CD4-positive, alpha-beta memory T cell (primary cell): ENCODE results near the gene CMTM5. TPM values are rescaled to one million over a fixed set of nuclear protein-coding genes. Genes with fewer than 3 reads are reported as not detected.

ENCODE experiments used
- CTCF ChIA-PET: fragments of 350-600 bp; sonication (Branson Sonifier 250); formaldehyde crosslinking; loops from one replicate; lab custom pipeline; 2021; ENCODE audit warnings: inconsistent platforms; ENCODE audit not compliant: partially characterized antibody; lab: Charles Lee
- POLR2A ChIA-PET: fragments of 350-600 bp; sonication (Branson Sonifier 250); formaldehyde crosslinking; loops from one replicate; lab custom pipeline; 2021; ENCODE audit not compliant: partially characterized antibody; lab: Charles Lee
- DNase-seq, 5 donors: peaks; one replicate each; pipeline versions ENCODE4 v3.0.0 to v3.0.0-alpha.2; 2020 to 2022; ENCODE audit warnings: mixed read lengths in 1 of 5
- H3K27ac ChIP-seq: one replicate; pipeline ENCODE4 v1.7.0; 2013; ENCODE audit warnings: low read depth, low read length
- H3K27me3 ChIP-seq: 2 replicates; pipeline ENCODE4 v1.7.0; 2013; ENCODE audit warnings: mild to moderate bottlenecking, low read length, moderate library complexity; ENCODE audit not compliant: insufficient read depth
- H3K36me3 ChIP-seq: 2 replicates; pipeline ENCODE4 v1.7.0; 2013; ENCODE audit warnings: mild to moderate bottlenecking, low read length, moderate library complexity; ENCODE audit not compliant: insufficient read depth
- H3K4me1 ChIP-seq: 2 replicates; pipeline ENCODE4 v1.7.0; 2013; ENCODE audit warnings: mild to moderate bottlenecking, low read length, moderate library complexity; ENCODE audit not compliant: insufficient read depth
- H3K4me3 ChIP-seq, 2 donors: one replicate each; pipeline ENCODE4 v1.7.0; 2013; ENCODE audit warnings: low read length in 2 of 2, mild to moderate bottlenecking in 1 of 2
- H3K9me3 ChIP-seq, 2 donors: one replicate each; pipeline ENCODE4 v1.7.0; 2013; ENCODE audit warnings: low read length in 2 of 2, control low read depth in 1 of 2; ENCODE audit not compliant: control insufficient read depth in 1 of 2
- H3K27ac Mint-ChIP-seq, 7 donors: one replicate each; pipeline ENCODE4 v1.8.0; 2020 to 2021; ENCODE audit warnings: mixed read lengths in 7 of 7, mild to moderate bottlenecking in 6 of 7, inconsistent platforms in 3 of 7, moderate library complexity in 3 of 7
- H3K27me3 Mint-ChIP-seq, 2 donors: one replicate each; pipeline ENCODE4 v1.8.0; 2020 to 2021; ENCODE audit warnings: mixed read lengths in 2 of 2
- H3K36me3 Mint-ChIP-seq, 2 donors: one replicate each; pipeline ENCODE4 v1.8.0; 2020 to 2021; ENCODE audit warnings: mixed read lengths in 2 of 2, inconsistent platforms in 1 of 2, mild to moderate bottlenecking in 1 of 2
- H3K4me1 Mint-ChIP-seq, 4 donors: one replicate each; pipeline ENCODE4 v1.8.0; 2020 to 2021; ENCODE audit warnings: mixed read lengths in 4 of 4, mild to moderate bottlenecking in 1 of 4
- H3K4me3 Mint-ChIP-seq, 8 donors: one replicate each; pipeline ENCODE4 v1.8.0; 2020 to 2021; ENCODE audit warnings: mixed read lengths in 8 of 8, mild to moderate bottlenecking in 7 of 8, moderate library complexity in 6 of 8, inconsistent platforms in 3 of 8
- H3K9me3 Mint-ChIP-seq, 8 donors: one replicate each; pipeline ENCODE4 v1.8.0; 2020 to 2021; ENCODE audit warnings: mixed read lengths in 8 of 8, mild to moderate bottlenecking in 5 of 8, inconsistent platforms in 3 of 8, moderate library complexity in 1 of 8
- intact Hi-C: fragments of 100-400 bp; cut with micrococcal nuclease; formaldehyde crosslinking; loops from one replicate; pipeline ENCODE4 v1.15.1; 2023
- polyA plus RNA-seq, 2 donors: library from polyadenylated mRNA; unstranded; fragments of 300-500 nt; fragmentation: Illumina TruSeq; gene quantifications; one replicate each; pipeline ENCODE4 v1.2.3, GENCODE V29; 2021
- total RNA-seq, 2 experiments: library from RNA; stranded (reverse); gene quantifications; one replicate each; pipeline ENCODE4 v1.2.3, GENCODE V29; 2021

Gene CMTM5
- total and polyA plus RNA-seq, 4 experiments from 2014 or later = not detected

DNA sequence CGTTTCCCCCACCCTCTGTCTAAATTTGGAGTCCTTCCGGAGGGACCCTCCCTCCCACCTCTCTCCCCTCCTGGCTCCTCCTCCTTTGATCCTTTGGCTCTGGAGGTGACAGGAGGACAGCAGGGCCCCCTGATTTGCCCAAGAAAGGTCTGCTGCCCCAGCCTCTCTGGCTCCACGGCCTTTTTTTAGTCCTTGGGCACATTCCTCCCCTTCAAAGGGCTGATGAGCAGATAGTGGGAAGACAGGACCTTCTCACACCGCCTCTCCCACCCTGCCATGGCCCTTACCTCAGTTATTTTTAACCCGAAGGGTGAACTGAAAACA lies 31.4 kb downstream of the CMTM5 start:
- H3K27ac ChIP-seq = no peak overlapping the region
- no peaks in the 10 kb centered on the region for H3K27me3 ChIP-seq
- no peak for DNase-seq
- Mint-ChIP-seq H3K36me3 (no peaks in the 10 kb centered on the region), H3K4me3 (no peak overlapping the region), H3K4me1 (no peaks in the 10 kb centered on the region), H3K9me3 (peaks cover 0 to 3% (median 0%) of the 10 kb centered on the region in 8 donors), H3K27ac (no peak overlapping the region), H3K27me3 (peaks cover 6 to 23% of the 10 kb centered on the region in 2 donors)
- POLR2A ChIA-PET = no interaction called here
- H3K4me1 ChIP-seq = no peaks in the 10 kb centered on the region
- H3K36me3 ChIP-seq = no peaks in the 10 kb centered on the region
- no peak overlapping the region for H3K4me3 ChIP-seq
- intact Hi-C loops = no loop called here
- CTCF ChIA-PET = no interaction called here
- H3K9me3 ChIP-seq = no peaks in the 10 kb centered on the region

DNA sequence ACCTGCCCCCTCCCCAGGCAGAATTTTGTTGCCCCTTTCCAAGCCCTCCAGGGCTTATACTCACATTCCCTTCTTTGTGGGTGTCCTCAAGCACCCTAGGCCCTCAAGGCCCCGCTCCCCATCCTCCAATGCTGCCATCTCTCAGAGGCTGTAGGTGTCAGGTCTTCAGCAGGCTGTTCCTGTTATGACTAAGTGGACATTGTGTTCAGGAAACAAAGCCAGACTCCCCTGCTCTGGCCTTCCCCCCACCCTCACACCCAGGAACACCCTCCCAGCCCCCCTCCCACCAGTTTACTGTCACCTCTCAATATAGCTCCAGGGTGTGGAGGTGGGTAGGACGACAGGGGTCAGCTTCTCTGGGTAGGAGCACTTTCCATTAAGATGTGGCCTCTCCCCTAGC lies 32.6 kb downstream of the CMTM5 start:
- Mint-ChIP-seq H3K27ac (no peak overlapping the region), H3K36me3 (no peaks in the 10 kb centered on the region), H3K9me3 (peaks cover 0 to 3% (median 0%) of the 10 kb centered on the region in 8 donors), H3K27me3 (peaks cover 6 to 19% of the 10 kb centered on the region in 2 donors), H3K4me1 (no peaks in the 10 kb centered on the region), H3K4me3 (no peak overlapping the region)
- Histone ChIP-seq H3K36me3 (no peaks in the 10 kb centered on the region), H3K4me3 (no peak overlapping the region), H3K9me3 (no peaks in the 10 kb centered on the region), H3K4me1 (no peaks in the 10 kb centered on the region), H3K27ac (no peak overlapping the region), H3K27me3 (no peaks in the 10 kb centered on the region)
- POLR2A ChIA-PET = no interaction called here
- no peak for DNase-seq
- intact Hi-C loops = no loop called here
- CTCF ChIA-PET = interaction anchor here (0.5 to 1.4 kb wide), 2 partner anchors 29 to 1522 kb away, joined by 3 to 4 read pairs; no protein-coding TSS in a partner anchor

DNA sequence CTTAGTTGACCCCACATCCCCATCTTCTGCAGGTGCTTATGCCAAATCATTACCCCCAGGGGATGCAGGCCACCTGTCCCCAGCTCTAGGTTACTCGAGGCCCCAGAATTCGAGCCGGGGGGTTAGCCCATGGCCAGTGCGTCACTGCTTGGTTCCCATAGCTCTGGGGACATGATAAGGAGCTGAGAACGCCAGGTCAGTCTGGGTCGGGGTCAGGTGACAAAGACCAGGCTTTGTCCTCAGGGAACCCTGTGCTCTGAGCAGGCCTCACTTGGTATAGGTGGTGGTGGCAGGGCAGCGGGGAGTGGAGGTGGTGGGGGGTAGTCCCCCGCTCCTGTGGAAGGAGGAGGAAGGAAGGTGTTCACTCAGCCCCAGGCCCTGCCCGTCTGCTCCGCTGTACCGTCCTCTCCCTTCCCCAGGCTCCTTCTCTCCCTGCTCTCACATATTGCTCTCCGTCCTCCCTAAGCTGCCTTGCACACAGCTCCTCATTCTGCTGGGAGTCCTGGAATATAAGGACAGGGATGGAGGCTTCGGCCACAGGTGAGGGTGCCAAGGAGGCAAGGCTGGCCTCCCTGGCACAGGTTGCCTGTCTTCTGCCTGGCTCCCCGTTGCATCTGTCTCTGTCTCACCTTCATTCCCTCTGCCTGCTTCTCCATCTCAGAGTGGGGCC lies 33.3 kb downstream of the CMTM5 start:
- ChIA-PET POLR2A (no interaction called here), CTCF (interaction anchor here (0.5 to 1.4 kb wide), 2 partner anchors 30 to 1522 kb away, joined by 3 to 4 read pairs; no protein-coding TSS in a partner anchor)
- H3K4me1 Mint-ChIP-seq = no peaks in the 10 kb centered on the region
- no peaks in the 10 kb centered on the region for H3K36me3 ChIP-seq
- H3K36me3 Mint-ChIP-seq = no peaks in the 10 kb centered on the region
- H3K4me3 ChIP-seq = no peak overlapping the region
- H3K9me3 Mint-ChIP-seq = peaks cover 0 to 3% (median 0%) of the 10 kb centered on the region in 8 donors
- no peaks in the 10 kb centered on the region for H3K9me3 ChIP-seq
- H3K4me1 ChIP-seq = no peaks in the 10 kb centered on the region
- DNase-seq = no peak
- H3K27me3 Mint-ChIP-seq = peaks cover 6 to 16% of the 10 kb centered on the region in 2 donors
- H3K27ac Mint-ChIP-seq = no peak overlapping the region
- intact Hi-C loops = no loop called here
- no peak overlapping the region for H3K4me3 Mint-ChIP-seq
- H3K27me3 ChIP-seq = no peaks in the 10 kb centered on the region
- H3K27ac ChIP-seq = no peak overlapping the region

DNA sequence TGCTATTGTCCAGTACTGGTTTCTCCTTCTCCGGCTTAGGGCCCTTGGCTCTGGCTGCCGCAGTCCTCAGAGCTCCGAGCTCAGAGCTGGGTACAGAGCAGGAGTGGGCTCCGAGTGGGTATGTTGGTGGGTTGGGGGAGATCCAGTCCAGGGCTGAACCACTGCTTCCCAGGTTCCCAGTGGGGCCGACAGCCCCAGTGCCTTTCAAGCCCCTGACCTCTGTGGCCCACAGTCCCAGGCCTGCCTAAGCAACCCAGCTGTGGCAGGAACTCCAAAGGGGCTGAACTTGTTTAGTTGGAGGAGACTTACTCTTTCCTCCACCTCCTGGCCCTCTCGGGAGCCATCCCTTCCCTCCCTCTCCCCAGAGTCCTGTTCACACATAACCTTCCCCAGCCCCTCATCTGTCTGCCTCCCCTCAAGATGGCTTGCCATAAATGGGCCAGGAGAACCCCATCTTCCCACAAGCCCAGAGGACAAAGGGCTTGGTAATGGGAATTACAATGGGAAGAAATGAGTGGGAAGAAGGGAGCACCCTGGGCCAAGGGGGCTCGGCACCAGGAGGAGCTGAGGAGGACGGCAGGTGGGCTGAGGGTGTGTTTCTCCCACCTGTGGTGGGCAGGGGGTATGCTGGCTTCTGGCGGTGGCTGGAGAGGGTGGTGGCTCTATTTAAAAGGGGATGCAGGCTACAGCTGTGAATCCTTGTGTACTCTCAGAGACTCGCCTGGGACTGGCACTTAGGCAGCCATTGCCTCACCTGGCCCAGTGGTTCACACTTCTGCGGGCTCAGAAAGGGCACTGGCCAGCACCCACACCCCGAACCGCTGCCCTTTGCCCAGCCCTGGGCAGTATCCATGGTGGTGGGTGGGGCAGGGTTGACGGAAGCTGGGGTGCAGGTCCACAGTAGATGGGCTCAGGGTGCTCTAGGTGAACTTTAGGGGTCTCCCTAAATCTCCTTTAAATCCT lies 35.0 kb downstream of the CMTM5 start:
- no peaks in the 10 kb centered on the region for H3K36me3 Mint-ChIP-seq
- H3K27me3 Mint-ChIP-seq = peaks cover 6 to 18% of the 10 kb centered on the region in 2 donors
- H3K4me1 ChIP-seq = no peaks in the 10 kb centered on the region
- CTCF ChIA-PET = no interaction called here
- POLR2A ChIA-PET = no interaction called here
- no peaks in the 10 kb centered on the region for H3K36me3 ChIP-seq
- no peak overlapping the region for H3K4me3 Mint-ChIP-seq
- no peak overlapping the region for H3K27ac Mint-ChIP-seq
- no peaks in the 10 kb centered on the region for H3K27me3 ChIP-seq
- intact Hi-C loops = no loop called here
- DNase-seq = no peak
- no peaks in the 10 kb centered on the region for H3K4me1 Mint-ChIP-seq
- no peak overlapping the region for H3K4me3 ChIP-seq
- H3K27ac ChIP-seq = no peak overlapping the region
- no peaks in the 10 kb centered on the region for H3K9me3 ChIP-seq
- H3K9me3 Mint-ChIP-seq = peaks cover 0 to 3% (median 0%) of the 10 kb centered on the region in 8 donors

GRCh38 chr14:23413681-23414080 lies 36.8 kb downstream of the CMTM5 start:
- no peak overlapping the region for H3K4me3 Mint-ChIP-seq
- intact Hi-C loops = no loop called here
- H3K4me3 ChIP-seq = no peak overlapping the region
- no peaks in the 10 kb centered on the region for H3K27me3 ChIP-seq
- CTCF ChIA-PET = no interaction called here
- H3K9me3 Mint-ChIP-seq = peaks cover 0 to 2% (median 0%) of the 10 kb centered on the region in 8 donors
- no peaks in the 10 kb centered on the region for H3K4me1 ChIP-seq
- no peaks in the 10 kb centered on the region for H3K36me3 Mint-ChIP-seq
- POLR2A ChIA-PET = no interaction called here
- peak overlapping the region in 1 of 7 donors; percentile 30 for H3K27ac Mint-ChIP-seq
- no peak for DNase-seq
- H3K27ac ChIP-seq = no peak overlapping the region
- no peaks in the 10 kb centered on the region for H3K9me3 ChIP-seq
- H3K27me3 Mint-ChIP-seq = peaks cover 2 to 14% of the 10 kb centered on the region in 2 donors
- H3K4me1 Mint-ChIP-seq = no peaks in the 10 kb centered on the region
- H3K36me3 ChIP-seq = no peaks in the 10 kb centered on the region

DNA sequence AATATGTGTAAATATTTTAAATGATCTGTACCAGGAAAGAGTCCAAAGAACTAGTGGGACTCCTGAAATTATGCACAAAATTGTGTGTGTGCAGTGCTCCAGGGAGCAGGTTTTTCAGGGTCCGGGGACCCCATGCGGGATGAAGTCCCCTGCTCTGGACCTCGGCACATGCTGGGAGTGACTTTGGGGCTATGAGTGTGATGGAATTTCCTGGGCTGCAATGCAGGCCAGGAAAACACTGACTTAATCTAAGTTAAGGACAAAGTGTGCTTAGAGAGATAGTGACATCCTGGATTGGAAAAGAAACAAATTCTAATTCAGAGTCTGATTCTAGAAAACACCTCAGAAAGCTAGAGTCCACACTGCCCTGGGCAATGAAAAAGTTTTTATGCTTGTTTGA lies 37.4 kb downstream of the CMTM5 start:
- no peak overlapping the region for H3K4me3 ChIP-seq
- DNase-seq = no peak
- H3K27ac Mint-ChIP-seq = no peak overlapping the region
- H3K9me3 ChIP-seq = no peaks in the 10 kb centered on the region
- no peak overlapping the region for H3K4me3 Mint-ChIP-seq
- H3K36me3 ChIP-seq = no peaks in the 10 kb centered on the region
- H3K4me1 ChIP-seq = no peaks in the 10 kb centered on the region
- no peak overlapping the region for H3K27ac ChIP-seq
- H3K9me3 Mint-ChIP-seq = peaks cover 0 to 2% (median 0%) of the 10 kb centered on the region in 8 donors
- no peaks in the 10 kb centered on the region for H3K36me3 Mint-ChIP-seq
- H3K27me3 ChIP-seq = no peaks in the 10 kb centered on the region
- no peaks in the 10 kb centered on the region for H3K4me1 Mint-ChIP-seq
- peaks cover 2 to 12% of the 10 kb centered on the region in 2 donors for H3K27me3 Mint-ChIP-seq
- CTCF ChIA-PET = interaction anchor here (1.0 kb wide), 2 partner anchors 9 to 34 kb away, joined by 3 read pairs; no protein-coding TSS in a partner anchor
- POLR2A ChIA-PET = no interaction called here
- intact Hi-C loops = no loop called here
